Activated naive CD8-positive, alpha-beta T cell treated with anti-CD3 and anti-CD28 coated beads for 36 hours (primary cell): ENCODE results near the gene SOCS3. TPM values are rescaled to one million over a fixed set of nuclear protein-coding genes. Genes with fewer than 3 reads are reported as not detected.

ENCODE experiments used
- DNase-seq: peaks from one replicate; pipeline ENCODE4 v3.0.0; 2021
- H3K27ac Mint-ChIP-seq: one replicate; pipeline ENCODE4 v1.8.0; 2022; ENCODE audit warnings: mild to moderate bottlenecking, moderate library complexity, mixed read lengths
- H3K27me3 Mint-ChIP-seq: one replicate; pipeline ENCODE4 v1.8.0; 2022; ENCODE audit warnings: mild to moderate bottlenecking, mixed read lengths
- H3K36me3 Mint-ChIP-seq: one replicate; pipeline ENCODE4 v1.8.0; 2021; ENCODE audit warnings: mild to moderate bottlenecking, mixed read lengths
- H3K4me1 Mint-ChIP-seq: one replicate; pipeline ENCODE4 v1.8.0; 2021; ENCODE audit warnings: mixed read lengths
- H3K4me3 Mint-ChIP-seq: one replicate; pipeline ENCODE4 v1.8.0; 2022; ENCODE audit warnings: mild to moderate bottlenecking, moderate library complexity, mixed read lengths
- H3K9me3 Mint-ChIP-seq: one replicate; pipeline ENCODE4 v1.8.0; 2022; ENCODE audit warnings: mixed read lengths
- total RNA-seq, 2 experiments: library from RNA; stranded (reverse); gene quantifications; one replicate each; pipeline ENCODE4 v1.2.3, GENCODE V29; 2021

The SOCS3 gene
- total RNA-seq, 2 experiments from 2014 or later: 16.6 to 17.9 TPM

DNA sequence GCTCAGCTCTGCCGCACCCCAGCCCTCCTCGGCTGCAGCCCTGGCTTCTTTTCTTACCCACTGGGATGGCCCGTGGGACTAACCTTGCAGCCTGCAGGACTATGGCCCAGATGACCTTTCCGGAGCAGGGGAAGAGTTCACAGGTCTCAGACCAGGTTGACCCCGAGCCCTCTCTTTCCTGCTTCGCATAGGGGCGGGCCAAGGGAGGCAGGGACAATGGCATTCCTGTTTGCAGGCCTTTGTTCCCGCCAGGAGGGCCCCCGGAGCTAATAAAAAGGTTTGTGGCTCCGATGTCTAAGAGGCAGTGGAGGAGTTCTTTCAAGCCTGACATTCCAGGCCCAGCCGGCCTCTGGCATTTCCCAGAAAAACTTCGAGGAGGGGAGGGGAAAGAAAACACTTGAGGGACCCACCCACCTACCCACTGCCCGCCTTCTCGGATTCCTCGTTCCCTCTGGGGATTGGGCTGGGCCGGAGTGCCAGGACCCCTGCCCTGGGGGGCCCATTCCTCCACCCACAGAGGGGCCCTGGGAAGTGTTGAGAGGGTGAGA is 5.8 kb upstream of the SOCS3 start:
- H3K27ac Mint-ChIP-seq: no peak overlapping the region
- DNase-seq: no peak
- H3K27me3 Mint-ChIP-seq: peaks cover 20% of the 10 kb centered on the region
- H3K9me3 Mint-ChIP-seq: no peaks in the 10 kb centered on the region
- H3K4me3 Mint-ChIP-seq: no peak overlapping the region
- H3K36me3 Mint-ChIP-seq: no peaks in the 10 kb centered on the region
- peaks cover 16% of the 10 kb centered on the region for H3K4me1 Mint-ChIP-seq

DNA sequence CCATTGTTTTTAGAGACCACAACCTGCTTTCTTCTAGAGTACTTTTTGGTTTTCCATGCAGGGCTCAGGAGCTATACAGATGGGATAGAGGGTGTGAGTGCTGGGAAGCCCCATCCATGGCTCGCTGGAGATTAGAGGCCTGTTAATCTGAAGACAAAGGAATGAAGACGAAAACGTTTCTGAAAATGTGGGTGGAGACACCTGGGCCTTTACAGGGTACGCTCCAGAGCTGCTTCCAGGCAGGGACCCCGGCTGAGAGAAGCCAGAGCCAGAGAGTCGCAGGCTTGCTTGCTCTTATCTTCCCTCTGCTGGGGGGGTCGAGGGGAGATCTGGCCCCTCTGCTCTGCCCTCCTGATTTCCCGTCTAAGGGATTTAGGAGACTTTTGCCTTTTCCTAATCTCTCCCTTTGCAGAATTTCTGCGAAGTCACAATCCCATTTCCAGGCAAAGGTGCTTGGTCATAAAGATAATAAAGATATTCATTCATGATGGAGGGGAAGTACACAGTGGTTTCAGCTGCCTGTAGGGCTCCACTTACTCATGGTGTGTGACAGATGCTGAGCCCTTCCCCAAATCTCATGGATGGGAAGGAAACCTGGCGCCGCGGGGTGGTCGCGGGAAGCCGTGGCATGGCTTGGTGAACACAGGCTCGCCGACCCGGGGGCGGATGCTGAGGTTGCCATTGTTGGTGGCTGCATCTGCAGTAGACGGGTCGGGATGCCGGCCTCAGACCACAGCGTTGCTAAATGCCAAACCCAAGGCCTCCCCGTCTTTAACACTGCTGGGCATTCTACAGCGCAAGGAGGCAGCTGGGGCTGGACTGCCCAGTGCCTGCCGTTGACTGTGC is 4.8 kb upstream of the SOCS3 start:
- no peaks in the 10 kb centered on the region for H3K9me3 Mint-ChIP-seq
- no peak overlapping the region for H3K4me3 Mint-ChIP-seq
- H3K27me3 Mint-ChIP-seq: peaks cover 20% of the 10 kb centered on the region
- no peak for DNase-seq
- H3K4me1 Mint-ChIP-seq: peaks cover 17% of the 10 kb centered on the region
- H3K27ac Mint-ChIP-seq: peak overlapping the region; percentile 70
- H3K36me3 Mint-ChIP-seq: no peaks in the 10 kb centered on the region

DNA sequence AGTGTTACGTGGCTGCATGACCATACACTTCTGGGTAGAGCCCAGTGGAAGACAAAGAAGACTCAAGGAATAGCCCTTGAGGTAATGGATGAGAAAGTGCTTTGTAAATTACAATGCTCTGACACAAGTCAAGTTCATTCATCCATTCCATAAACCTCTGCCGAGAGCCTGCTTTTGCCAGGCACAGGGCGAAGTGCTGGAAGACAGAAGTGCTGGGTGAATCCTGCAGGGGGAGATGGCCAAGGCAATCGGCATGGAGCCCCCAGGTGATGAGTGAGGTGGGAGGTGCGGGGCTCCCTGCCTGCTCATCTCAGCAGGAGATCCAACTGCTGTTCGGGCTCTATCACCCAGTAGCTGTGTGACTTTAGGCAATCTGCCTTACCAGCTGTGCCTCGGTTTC is 2.8 kb upstream of the SOCS3 start:
- Mint-ChIP-seq H3K27me3 (peaks cover 20% of the 10 kb centered on the region), H3K9me3 (no peaks in the 10 kb centered on the region), H3K4me1 (peaks cover 25% of the 10 kb centered on the region), H3K36me3 (peaks cover 11% of the 10 kb centered on the region), H3K4me3 (no peak overlapping the region), H3K27ac (no peak overlapping the region)
- no peak for DNase-seq

DNA sequence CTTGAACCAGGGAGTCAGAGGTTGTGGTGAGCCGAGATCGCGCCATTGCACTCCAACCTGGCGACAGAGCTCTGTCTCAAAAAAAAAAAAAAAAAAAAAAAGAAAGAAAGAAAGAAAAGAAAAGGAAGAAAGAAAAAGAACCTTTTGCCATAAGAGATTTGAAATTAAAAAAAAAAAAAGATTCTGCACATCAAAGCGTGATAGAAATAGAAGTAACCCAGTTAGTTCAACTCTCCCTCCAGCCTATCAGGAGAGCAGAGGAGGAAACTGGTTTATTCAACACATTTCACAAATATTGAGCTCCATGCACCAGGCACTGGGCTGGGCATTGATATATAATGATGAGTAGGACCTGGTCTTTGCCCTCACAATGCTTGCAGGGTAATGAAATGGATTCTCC is 2.4 kb upstream of the SOCS3 start:
- H3K36me3 Mint-ChIP-seq: peaks cover 16% of the 10 kb centered on the region
- no peaks in the 10 kb centered on the region for H3K9me3 Mint-ChIP-seq
- no peak overlapping the region for H3K4me3 Mint-ChIP-seq
- peaks cover 20% of the 10 kb centered on the region for H3K27me3 Mint-ChIP-seq
- peaks cover 29% of the 10 kb centered on the region for H3K4me1 Mint-ChIP-seq
- H3K27ac Mint-ChIP-seq: no peak overlapping the region
- DNase-seq: no peak

DNA sequence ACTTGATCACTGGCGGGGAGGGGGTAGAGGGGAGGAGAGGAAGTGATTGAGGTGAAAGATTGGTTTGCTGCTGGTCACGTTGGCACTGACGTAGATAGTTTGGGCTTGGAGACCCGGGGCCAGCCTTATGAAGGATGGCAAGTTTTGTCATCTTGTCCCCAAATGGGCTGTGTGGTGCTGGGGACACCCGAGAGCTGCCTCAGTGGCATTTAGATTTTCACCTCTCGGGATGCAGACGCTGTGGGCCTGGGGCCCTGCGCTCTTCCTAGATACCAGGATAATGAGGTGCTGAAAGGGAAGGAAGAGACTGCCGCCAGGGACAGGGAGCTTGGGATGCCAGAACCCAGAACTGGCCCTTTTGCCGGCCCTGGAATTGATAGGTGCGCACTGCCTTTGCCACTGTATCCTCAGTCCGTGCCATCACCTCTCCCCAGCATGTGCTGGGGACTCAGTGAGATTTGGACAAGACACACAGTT is 1.4 kb upstream of the SOCS3 start:
- DNase-seq: no peak
- peaks cover 21% of the 10 kb centered on the region for H3K36me3 Mint-ChIP-seq
- H3K4me3 Mint-ChIP-seq: no peak overlapping the region
- H3K27ac Mint-ChIP-seq: peak overlapping the region; percentile 87
- H3K9me3 Mint-ChIP-seq: no peaks in the 10 kb centered on the region
- H3K27me3 Mint-ChIP-seq: peaks cover 20% of the 10 kb centered on the region
- H3K4me1 Mint-ChIP-seq: peaks cover 34% of the 10 kb centered on the region

DNA sequence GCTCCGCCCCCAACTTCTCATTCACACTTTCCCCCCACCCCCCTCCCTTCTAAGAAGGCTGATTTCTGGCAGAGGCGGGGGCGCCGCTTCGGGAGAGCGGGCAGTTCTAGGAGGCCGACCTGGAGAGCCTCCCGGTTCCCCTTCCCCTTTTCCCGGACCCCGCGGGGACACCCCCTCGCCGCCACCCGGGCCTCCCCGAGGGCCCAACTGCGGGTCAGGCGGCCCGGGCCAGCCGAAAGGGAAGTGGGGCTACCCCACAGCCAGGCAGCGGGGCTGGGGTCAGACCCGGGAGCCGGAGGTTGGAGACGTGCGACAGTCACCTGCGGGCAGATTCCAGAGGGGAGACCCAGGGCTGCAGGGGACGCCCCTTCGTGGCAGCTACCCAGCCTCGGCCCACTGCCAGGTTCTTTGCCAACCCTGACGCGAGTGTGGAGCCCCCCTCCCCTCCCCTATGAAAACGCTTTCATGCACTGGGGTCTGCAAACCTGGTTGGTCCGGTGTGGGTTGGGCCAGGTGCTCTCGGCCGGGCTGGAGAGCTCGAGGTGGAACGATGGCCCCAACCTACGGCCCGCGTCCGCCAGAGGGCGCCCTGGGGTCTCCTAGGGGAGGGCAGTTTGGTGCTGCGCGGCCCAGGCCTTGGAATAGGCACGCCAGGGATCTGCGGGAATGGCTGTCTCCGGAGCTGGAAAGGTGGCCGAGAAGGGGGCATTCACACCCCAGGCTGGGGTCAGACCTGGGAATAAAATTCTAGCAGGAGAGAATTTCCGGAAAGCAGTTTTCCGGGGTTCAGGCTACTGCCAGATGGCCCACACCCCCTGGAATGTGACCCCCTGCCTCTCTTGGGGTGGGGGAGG is 721 bp upstream of the SOCS3 start:
- H3K36me3 Mint-ChIP-seq: peaks cover 21% of the 10 kb centered on the region
- H3K4me3 Mint-ChIP-seq: peak overlapping the region; percentile 81
- DNase-seq: peak; percentile 92
- peak overlapping the region; percentile 87 for H3K27ac Mint-ChIP-seq
- H3K4me1 Mint-ChIP-seq: peaks cover 41% of the 10 kb centered on the region
- H3K9me3 Mint-ChIP-seq: no peaks in the 10 kb centered on the region
- H3K27me3 Mint-ChIP-seq: peaks cover 17% of the 10 kb centered on the region

DNA sequence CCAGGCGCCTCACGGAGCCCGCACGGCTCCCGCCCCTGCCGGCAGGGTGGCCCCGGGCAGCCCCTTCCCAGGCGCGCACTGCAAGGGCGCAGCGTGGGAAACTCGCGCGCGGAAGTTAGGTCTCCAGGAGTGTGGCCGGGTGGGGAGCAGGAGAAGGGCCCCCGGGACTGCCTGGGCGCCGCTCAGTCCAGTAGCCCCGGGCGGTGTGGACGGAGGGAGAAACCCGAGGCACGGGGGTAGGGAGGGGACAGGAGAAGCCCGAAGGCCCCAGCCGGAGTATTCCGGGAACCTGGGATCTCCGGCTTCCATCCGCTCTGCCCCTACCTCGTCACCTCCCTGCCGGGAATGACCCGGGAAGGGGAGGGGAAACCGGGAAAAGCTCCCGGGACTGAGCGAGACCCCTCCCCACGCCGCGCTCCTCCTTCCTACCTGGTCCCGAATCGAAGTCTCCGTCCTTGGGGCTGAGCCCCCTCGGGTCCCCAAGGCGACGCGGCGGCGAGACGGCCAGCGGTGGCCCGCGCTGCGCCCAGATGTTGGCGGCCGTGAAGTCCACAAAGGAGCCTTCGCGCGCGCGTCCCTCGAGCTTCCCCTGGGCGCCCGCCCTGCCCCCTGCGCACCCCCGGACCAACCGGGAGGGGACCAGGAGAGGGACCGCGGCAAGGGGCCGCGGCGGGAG is 418 bp downstream of the SOCS3 start:
- peaks cover 44% of the 10 kb centered on the region for H3K4me1 Mint-ChIP-seq
- H3K4me3 Mint-ChIP-seq: peak overlapping the region; percentile 82
- H3K9me3 Mint-ChIP-seq: no peaks in the 10 kb centered on the region
- H3K36me3 Mint-ChIP-seq: peaks cover 21% of the 10 kb centered on the region
- DNase-seq: no peak
- peaks cover 12% of the 10 kb centered on the region for H3K27me3 Mint-ChIP-seq
- peak overlapping the region; percentile 72 for H3K27ac Mint-ChIP-seq

DNA sequence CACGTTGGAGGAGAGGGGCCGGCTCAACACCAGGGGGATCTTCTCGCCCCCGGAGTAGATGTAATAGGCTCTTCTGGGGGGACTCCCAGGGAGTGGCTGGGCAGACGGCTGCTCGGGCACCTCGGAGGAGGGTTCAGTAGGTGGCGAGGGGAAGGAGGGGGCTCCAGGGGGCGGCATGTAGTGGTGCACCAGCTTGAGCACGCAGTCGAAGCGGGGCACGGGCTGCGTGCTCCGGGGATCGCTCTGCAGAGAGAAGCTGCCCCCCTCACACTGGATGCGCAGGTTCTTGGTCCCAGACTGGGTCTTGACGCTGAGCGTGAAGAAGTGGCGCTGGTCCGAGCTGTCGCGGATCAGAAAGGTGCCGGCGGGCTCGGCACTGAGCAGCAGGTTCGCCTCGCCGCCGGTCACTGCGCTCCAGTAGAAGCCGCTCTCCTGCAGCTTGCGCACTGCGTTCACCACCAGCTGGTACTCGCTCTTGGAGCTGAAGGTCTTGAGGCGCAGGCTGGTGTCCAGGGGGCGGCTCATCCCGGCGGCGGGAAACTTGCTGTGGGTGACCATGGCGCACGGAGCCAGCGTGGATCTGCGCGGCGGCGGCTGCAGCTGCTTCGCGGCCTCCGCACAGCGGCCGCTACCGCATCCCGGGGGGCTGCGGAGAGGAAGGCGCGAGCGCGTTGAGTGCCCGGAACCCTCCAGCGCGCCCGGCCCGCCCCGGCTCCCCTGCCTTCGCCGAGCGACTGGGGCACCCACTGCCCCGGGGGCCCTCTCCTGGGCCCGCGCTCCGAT is 1.1 kb downstream of the SOCS3 start:
- peaks cover 48% of the 10 kb centered on the region for H3K4me1 Mint-ChIP-seq
- H3K9me3 Mint-ChIP-seq: no peaks in the 10 kb centered on the region
- H3K27me3 Mint-ChIP-seq: peaks cover 7% of the 10 kb centered on the region
- H3K4me3 Mint-ChIP-seq: peak overlapping the region; percentile 81
- peaks cover 23% of the 10 kb centered on the region for H3K36me3 Mint-ChIP-seq
- DNase-seq: no peak
- peak overlapping the region; percentile 8 for H3K27ac Mint-ChIP-seq

DNA sequence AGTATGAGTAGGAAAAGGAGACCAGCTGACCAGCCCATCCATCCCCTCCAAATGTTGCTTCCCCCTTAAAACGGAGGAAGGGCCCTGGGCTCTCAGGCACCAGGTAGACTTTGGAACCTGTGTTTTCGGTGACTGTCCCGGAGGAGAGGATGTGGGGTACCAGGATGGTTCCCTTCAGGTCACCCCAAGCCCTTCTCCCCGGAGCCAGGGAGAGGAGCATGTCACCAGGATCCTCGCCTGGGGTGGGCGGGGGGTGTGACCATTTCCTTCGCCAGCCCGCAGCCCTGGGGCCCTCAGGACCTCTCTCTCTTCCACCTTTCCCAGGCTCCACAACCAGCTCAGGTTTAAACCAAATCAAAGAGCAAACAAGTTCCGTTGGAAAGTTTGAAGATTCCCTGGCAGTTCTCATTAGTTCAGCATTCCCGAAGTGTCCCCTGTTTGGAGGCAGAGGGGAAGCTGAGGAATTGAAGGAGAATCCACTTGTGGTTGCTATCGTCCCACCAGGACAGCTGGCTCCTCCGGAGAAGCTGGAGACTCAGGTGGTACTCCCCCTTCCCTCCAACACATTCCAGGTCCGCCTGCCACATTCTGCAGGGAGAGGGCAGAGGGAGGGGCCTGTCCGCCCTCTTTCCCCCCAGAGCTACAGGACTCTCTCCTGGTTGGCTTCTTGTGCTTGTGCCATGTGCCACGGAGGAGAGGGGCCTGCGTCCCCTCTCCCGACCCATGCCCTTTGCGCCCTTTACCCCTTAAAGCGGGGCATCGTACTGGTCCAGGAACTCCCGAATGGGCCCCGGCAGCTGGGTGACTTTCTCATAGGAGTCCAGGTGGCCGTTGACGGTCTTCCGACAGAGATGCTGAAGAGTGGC is 2.0 kb downstream of the SOCS3 start:
- peak overlapping the region; percentile 81 for H3K4me3 Mint-ChIP-seq
- peaks cover 24% of the 10 kb centered on the region for H3K36me3 Mint-ChIP-seq
- no peaks in the 10 kb centered on the region for H3K9me3 Mint-ChIP-seq
- H3K27me3 Mint-ChIP-seq: peaks cover 5% of the 10 kb centered on the region
- H3K27ac Mint-ChIP-seq: peak overlapping the region; percentile 72
- no peak for DNase-seq
- H3K4me1 Mint-ChIP-seq: peaks cover 55% of the 10 kb centered on the region

DNA sequence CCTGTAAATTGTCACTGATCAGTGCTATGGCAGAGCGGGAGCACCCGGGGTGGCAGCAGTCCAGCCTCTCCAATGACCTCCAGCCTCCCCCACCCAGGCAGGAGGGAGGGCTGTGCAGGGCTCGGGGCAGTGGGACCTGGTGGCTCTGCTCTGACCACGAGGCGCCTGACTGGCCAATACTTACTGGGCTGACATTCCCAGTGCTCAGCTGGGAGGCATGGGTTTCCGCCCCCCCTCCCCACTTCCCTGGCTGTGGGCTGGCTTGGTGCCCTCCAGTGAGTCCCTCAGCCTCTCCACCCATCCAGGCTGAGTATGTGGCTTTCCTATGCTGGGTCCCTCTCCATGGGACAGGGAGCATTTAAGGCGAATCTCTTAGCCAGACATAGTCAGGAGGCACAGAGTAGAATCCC is 2.7 kb downstream of the SOCS3 start:
- peak overlapping the region; percentile 72 for H3K27ac Mint-ChIP-seq
- no peaks in the 10 kb centered on the region for H3K9me3 Mint-ChIP-seq
- H3K36me3 Mint-ChIP-seq: peaks cover 24% of the 10 kb centered on the region
- H3K4me1 Mint-ChIP-seq: peaks cover 59% of the 10 kb centered on the region
- no peaks in the 10 kb centered on the region for H3K27me3 Mint-ChIP-seq
- no peak for DNase-seq
- H3K4me3 Mint-ChIP-seq: peak overlapping the region; percentile 81

DNA sequence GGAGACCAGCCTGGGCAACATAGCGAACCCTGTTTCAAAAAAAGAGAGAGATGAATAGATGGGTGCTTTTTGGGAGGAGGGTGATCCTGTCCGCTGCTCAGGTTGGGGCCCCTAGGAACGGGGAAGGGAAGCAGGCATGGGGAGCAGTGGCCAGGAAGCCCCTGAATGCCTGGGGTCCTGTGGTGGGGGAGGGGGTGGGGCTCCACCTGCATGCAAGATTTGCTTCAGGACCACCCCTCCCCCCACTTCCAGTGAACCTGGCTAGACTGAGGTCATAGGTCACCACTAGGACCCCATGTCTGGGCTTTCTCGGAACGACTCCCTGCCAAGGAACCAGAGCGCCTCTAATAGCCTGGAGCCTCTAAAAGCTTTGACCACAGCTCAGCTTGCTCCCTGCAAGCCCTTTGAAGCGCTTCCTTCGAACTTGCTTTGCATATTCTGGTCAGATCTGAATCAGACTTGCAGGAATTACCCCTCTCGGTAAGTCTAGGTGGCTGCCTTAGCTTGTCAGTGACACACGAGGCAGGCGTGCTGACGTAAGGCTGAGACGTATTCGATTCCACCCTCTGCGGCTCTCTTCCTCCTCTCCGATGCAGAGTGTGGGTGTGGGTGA is 3.7 kb downstream of the SOCS3 start:
- peak; percentile 92 for DNase-seq
- H3K27ac Mint-ChIP-seq: peak overlapping the region; percentile 92
- H3K4me1 Mint-ChIP-seq: peaks cover 59% of the 10 kb centered on the region
- H3K36me3 Mint-ChIP-seq: peaks cover 24% of the 10 kb centered on the region
- no peaks in the 10 kb centered on the region for H3K9me3 Mint-ChIP-seq
- peak overlapping the region; percentile 64 for H3K4me3 Mint-ChIP-seq
- H3K27me3 Mint-ChIP-seq: no peaks in the 10 kb centered on the region

DNA sequence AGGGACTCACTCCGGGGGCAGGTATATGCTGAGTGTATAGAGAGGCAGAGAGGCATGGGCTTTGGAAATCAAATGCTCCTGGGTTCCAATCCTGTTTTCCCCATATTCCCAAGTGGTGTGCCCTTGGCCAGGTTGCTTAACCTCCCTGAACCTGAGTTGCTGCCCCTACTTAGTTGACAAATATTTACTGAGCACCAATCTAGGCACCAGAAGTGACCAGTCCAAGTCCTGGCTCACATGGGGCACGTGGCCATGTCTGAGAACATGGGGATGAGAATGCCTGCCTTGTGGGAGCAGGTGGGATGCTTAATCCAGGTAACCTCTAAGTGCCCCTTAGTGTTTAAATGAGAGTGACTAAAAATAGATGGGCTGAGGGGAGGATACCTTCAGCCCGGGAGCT is 4.2 kb downstream of the SOCS3 start:
- H3K4me3 Mint-ChIP-seq: peak overlapping the region; percentile 64
- H3K27ac Mint-ChIP-seq: peak overlapping the region; percentile 92
- H3K9me3 Mint-ChIP-seq: no peaks in the 10 kb centered on the region
- no peak for DNase-seq
- H3K4me1 Mint-ChIP-seq: peaks cover 55% of the 10 kb centered on the region
- H3K36me3 Mint-ChIP-seq: peaks cover 24% of the 10 kb centered on the region
- H3K27me3 Mint-ChIP-seq: no peaks in the 10 kb centered on the region

DNA sequence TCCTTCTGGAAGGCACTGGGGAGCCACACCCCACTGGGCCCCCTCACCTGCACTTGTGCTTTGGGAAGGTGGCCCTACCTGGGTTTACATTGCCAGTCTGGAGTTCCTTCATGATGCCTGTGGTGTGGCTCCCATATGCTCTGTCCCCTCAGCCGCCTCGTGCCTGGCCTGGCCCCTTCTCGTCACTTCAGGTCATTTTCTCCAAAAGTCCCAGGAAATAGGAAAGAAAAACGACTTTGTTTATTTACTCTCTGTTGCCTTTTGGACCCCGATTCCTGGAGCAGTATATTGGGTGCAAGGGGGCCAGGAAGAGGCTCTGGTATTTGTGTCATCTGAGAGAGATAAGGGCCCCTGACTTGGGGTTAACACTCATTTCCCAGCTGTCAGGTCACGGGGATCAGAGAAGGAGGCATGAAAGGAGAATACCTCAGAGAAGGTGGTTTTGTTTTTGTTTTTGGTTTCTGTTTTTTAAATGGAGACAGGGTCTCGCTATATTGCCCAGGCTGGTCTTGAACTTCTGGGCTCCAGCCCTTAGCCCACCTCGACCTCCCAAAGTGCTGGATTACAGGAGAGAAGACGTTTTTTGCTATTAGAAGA is 4.7 kb downstream of the SOCS3 start:
- Mint-ChIP-seq H3K4me1 (peaks cover 60% of the 10 kb centered on the region), H3K36me3 (peaks cover 24% of the 10 kb centered on the region), H3K4me3 (peak overlapping the region; percentile 64), H3K9me3 (no peaks in the 10 kb centered on the region), H3K27me3 (no peaks in the 10 kb centered on the region), H3K27ac (peak overlapping the region; percentile 92)
- peak; percentile 46 for DNase-seq
